CD14-positive monocyte (primary cell): ENCODE data around the gene PRKAR1A. TPM values are rescaled to one million over a fixed set of nuclear protein-coding genes. Genes with fewer than 3 reads are reported as not detected.
A peak's percentile ranks its signal among the peaks of the same experiment; 100 is the strongest.

Experiments
- DNase-seq, 3 donors: peaks; one replicate each; pipeline ENCODE4 v3.0.0-alpha.2; 2011 to 2022
- H2AFZ ChIP-seq: 2 replicates; pipeline ENCODE4 v1.6.0; 2012; ENCODE audit warnings: mild to moderate bottlenecking, low read depth, low read length, inconsistent platforms; ENCODE audit not compliant: insufficient read depth, poor library complexity, severe bottlenecking
- H3K27ac ChIP-seq, 2 donors: 1 replicate in 1 of 2; 2 replicates in 1 of 2; pipeline ENCODE4 v1.5.1; 2012 to 2013; ENCODE audit warnings: low read length in 2 of 2, control low read depth in 1 of 2, inconsistent platforms in 1 of 2, low read depth in 1 of 2, mild to moderate bottlenecking in 1 of 2
- H3K27me3 ChIP-seq, 2 donors: one replicate each; pipeline versions ENCODE4 v1.6.0 to v1.6.1; 2011 to 2013; ENCODE audit warnings: low read length in 2 of 2; ENCODE audit not compliant: control insufficient read depth in 2 of 2, insufficient read depth in 2 of 2
- H3K36me3 ChIP-seq, 2 donors: replicated peaks in 1 of 2; 1 replicate in 1 of 2; 2 replicates in 1 of 2; pipeline versions ENCODE4 v1.5.1 to v1.6.1; 2012 to 2013; ENCODE audit warnings: low read length in 2 of 2, control low read depth in 1 of 2, inconsistent platforms in 1 of 2, mild to moderate bottlenecking in 1 of 2; ENCODE audit not compliant: insufficient read depth in 2 of 2, control insufficient read depth in 1 of 2
- H3K4me1 ChIP-seq, 2 donors: 1 replicate in 1 of 2; 2 replicates in 1 of 2; pipeline versions ENCODE4 v1.5.1 to v1.6.1; 2012 to 2013; ENCODE audit warnings: low read length in 2 of 2, control low read depth in 1 of 2, inconsistent platforms in 1 of 2, mild to moderate bottlenecking in 1 of 2, moderate library complexity in 1 of 2; ENCODE audit not compliant: insufficient read depth in 2 of 2, control insufficient read depth in 1 of 2
- H3K4me2 ChIP-seq: replicated peaks from 2 replicates; pipeline ENCODE3; 2012; ENCODE audit warnings: low read length, moderate library complexity, mild to moderate bottlenecking; ENCODE audit not compliant: poor library complexity, severe bottlenecking; ENCODE audit errors: extremely low read depth
- H3K4me3 ChIP-seq, 3 experiments: fragments of 200-600 bp in 1 of 3; sonication (generic) in 1 of 3; replicated peaks in 1 of 3; 1 replicate in 2 of 3; 2 replicates in 1 of 3; pipeline ENCODE4 v1.5.1; 2011 to 2013; ENCODE audit warnings: low read length in 3 of 3, mild to moderate bottlenecking in 3 of 3, control low read depth in 2 of 3, low read depth in 2 of 3, inconsistent platforms in 1 of 3, moderate library complexity in 1 of 3
- H3K79me2 ChIP-seq: 2 replicates; pipeline ENCODE4 v1.6.0; 2012; ENCODE audit warnings: mild to moderate bottlenecking, control low read depth, inconsistent platforms, low read length, moderate library complexity; ENCODE audit not compliant: insufficient read depth
- H3K9ac ChIP-seq: 2 replicates; pipeline ENCODE4 v1.6.0; 2017; ENCODE audit warnings: low read length, mild to moderate bottlenecking; ENCODE audit not compliant: insufficient read depth, poor library complexity, severe bottlenecking
- H3K9me3 ChIP-seq, 2 donors: replicated peaks in 1 of 2; 1 replicate in 1 of 2; 2 replicates in 1 of 2; pipeline versions ENCODE4 v1.5.1 to v1.6.1; 2012 to 2013; ENCODE audit warnings: low read length in 2 of 2, control low read depth in 1 of 2; ENCODE audit not compliant: control insufficient read depth in 1 of 2, insufficient read depth in 1 of 2
- H4K20me1 ChIP-seq: 2 replicates; pipeline ENCODE4 v1.6.0; 2012; ENCODE audit warnings: mild to moderate bottlenecking, low read length, control low read depth, moderate library complexity; ENCODE audit not compliant: insufficient read depth
- H3K27ac Mint-ChIP-seq, 7 donors: one replicate each; pipeline ENCODE4 v1.8.0; 2020; ENCODE audit warnings: mild to moderate bottlenecking in 7 of 7, mixed read lengths in 7 of 7, moderate library complexity in 6 of 7, inconsistent platforms in 2 of 7
- H3K27me3 Mint-ChIP-seq, 3 donors: one replicate each; pipeline ENCODE4 v1.8.0; 2021 to 2022; ENCODE audit warnings: low read depth in 3 of 3, mild to moderate bottlenecking in 3 of 3, mixed read lengths in 3 of 3, moderate library complexity in 3 of 3, inconsistent platforms in 1 of 3
- H3K36me3 Mint-ChIP-seq, 2 donors: one replicate each; pipeline ENCODE4 v1.8.0; 2020; ENCODE audit warnings: mixed read lengths in 2 of 2, inconsistent platforms in 1 of 2, mild to moderate bottlenecking in 1 of 2
- H3K4me1 Mint-ChIP-seq: one replicate; pipeline ENCODE4 v1.8.0; 2020; ENCODE audit warnings: mild to moderate bottlenecking, mixed read lengths
- H3K4me3 Mint-ChIP-seq, 2 donors: one replicate each; pipeline ENCODE4 v1.8.0; 2020; ENCODE audit warnings: mild to moderate bottlenecking in 2 of 2, mixed read lengths in 2 of 2, moderate library complexity in 1 of 2
- H3K9me3 Mint-ChIP-seq, 7 donors: one replicate each; pipeline ENCODE4 v1.8.0; 2020 to 2022; ENCODE audit warnings: mixed read lengths in 7 of 7, mild to moderate bottlenecking in 6 of 7, moderate library complexity in 6 of 7, inconsistent platforms in 2 of 7
- CTCF ChIP-seq: fragments of 200-600 bp; IDR thresholded peaks from one replicate; pipeline ENCODE4 v1.8.0; 2022; ENCODE audit warnings: antibody characterized with exemption, mild to moderate bottlenecking
- WGBS: methylation state at CpG from one replicate; pipeline ENCODE4 v1.1.5; 2013; ENCODE audit warnings: missing lambda C conversion rate; ENCODE audit not compliant: insufficient coverage; 5-methylcytosine and 5-hydroxymethylcytosine counted together
- intact Hi-C, 2 donors: fragments of 100-400 bp; cut with micrococcal nuclease; formaldehyde crosslinking; loops; one replicate each; pipeline versions ENCODE4 v1.15.0 to v1.15.1; 2023
- polyA plus RNA-seq, 3 donors: library from polyadenylated mRNA; depleted of rRNA in 1 of 3; unstranded in 2 of 3; stranded (reverse) in 1 of 3; fragments of 300-500 nt in 2 of 3; fragments of >200 nt in 1 of 3; fragmentation: Illumina TruSeq in 2 of 3; gene quantifications; 1 replicate in 2 of 3; 2 replicates in 1 of 3; pipeline ENCODE4 v1.2.3, GENCODE V29; 2012 to 2021

PRKAR1A gene
- polyA plus RNA-seq, 3 donors, result 91.9 to 436 (median 300) TPM

GRCh38 chr17:68542698-68543463, 30.7 kb downstream of the PRKAR1A start:
- H3K9me3 Mint-ChIP-seq, result peaks cover 0 to 5% (median 0%) of the 10 kb centered on the region in 7 donors
- Histone ChIP-seq H3K27me3 (no peaks in the 10 kb centered on the region), H3K27ac (no peak overlapping the region), H3K4me3 (no peak overlapping the region), H3K9ac (no peak overlapping the region), H3K4me2 (no peak overlapping the region), H3K9me3 (no peaks in the 10 kb centered on the region), H3K79me2 (no peaks in the 10 kb centered on the region), H4K20me1 (peaks cover 32% of the 10 kb centered on the region), H2AFZ (no peak overlapping the region), H3K36me3 (peaks cover 7 to 28% of the 10 kb centered on the region in 2 donors), H3K4me1 (peaks cover 9 to 11% of the 10 kb centered on the region in 2 donors)
- no peak for DNase-seq
- TF ChIP-seq CTCF, result no peak
- peaks cover 0 to 7% (median 2%) of the 10 kb centered on the region in 3 donors for H3K27me3 Mint-ChIP-seq
- H3K36me3 Mint-ChIP-seq, result peaks cover 16 to 24% of the 10 kb centered on the region in 2 donors
- no peak overlapping the region for H3K4me3 Mint-ChIP-seq
- H3K4me1 Mint-ChIP-seq, result peaks cover 15% of the 10 kb centered on the region
- WGBS, result 100% methylated on average over 9 of the region's 13 CpGs
- intact Hi-C loops, result loop anchor here in 1 of 2 donors (5.0 kb wide), 1 partner anchor 69 kb away; no protein-coding TSS in a partner anchor
- H3K27ac Mint-ChIP-seq, result peak overlapping the region in 2 of 7 donors; percentile 31 to 33

GRCh38 chr17:68544111-68544915, 32.1 kb downstream of the PRKAR1A start:
- WGBS, result 94% methylated on average over 8 of the region's 12 CpGs
- Histone ChIP-seq H3K36me3 (peaks cover 4 to 15% of the 10 kb centered on the region in 2 donors), H2AFZ (no peak overlapping the region), H3K4me1 (peaks cover 6 to 8% of the 10 kb centered on the region in 2 donors), H3K27me3 (no peaks in the 10 kb centered on the region), H4K20me1 (peaks cover 18% of the 10 kb centered on the region), H3K27ac (no peak overlapping the region), H3K79me2 (no peaks in the 10 kb centered on the region), H3K4me2 (no peak overlapping the region), H3K9ac (no peak overlapping the region), H3K9me3 (no peaks in the 10 kb centered on the region), H3K4me3 (no peak overlapping the region)
- no peak overlapping the region for H3K4me3 Mint-ChIP-seq
- no peak for TF ChIP-seq CTCF
- peaks cover 0 to 5% (median 0%) of the 10 kb centered on the region in 7 donors for H3K9me3 Mint-ChIP-seq
- peaks cover 9 to 17% of the 10 kb centered on the region in 2 donors for H3K36me3 Mint-ChIP-seq
- H3K27me3 Mint-ChIP-seq, result peaks cover 2 to 7% (median 3%) of the 10 kb centered on the region in 3 donors
- no peak for DNase-seq
- H3K27ac Mint-ChIP-seq, result peak overlapping the region in 1 of 7 donors; percentile 51
- H3K4me1 Mint-ChIP-seq, result peaks cover 12% of the 10 kb centered on the region
- intact Hi-C loops, result loop anchor here in 1 of 2 donors (5.0 kb wide), 1 partner anchor 68 kb away; no protein-coding TSS in a partner anchor
